HepG2 (cell line): ENCODE results near the gene TXNDC11. TPM values are rescaled to one million over a fixed set of nuclear protein-coding genes. Genes with fewer than 3 reads are reported as not detected.
A peak's percentile ranks its signal among the peaks of the same experiment; 100 is the strongest.

ENCODE experiments used
- EED ChIP-seq: sonication (generic); formaldehyde crosslinking; IDR thresholded peaks from 2 replicates; pipeline ENCODE4 v1.5.0; 2020; ENCODE audit warnings: mild to moderate bottlenecking, missing genetic modification reagents
- FOXK2 ChIP-seq: fragments of 450-650 bp; IDR thresholded peaks from 2 replicates; pipeline ENCODE4 v1.6.1; 2016
- MAFG ChIP-seq: sonication (generic); formaldehyde crosslinking; IDR thresholded peaks from 2 replicates; pipeline ENCODE4 v1.5.1; 2020; ENCODE audit warnings: mild to moderate bottlenecking, missing genetic modification reagents
- MED13 ChIP-seq: sonication (generic); formaldehyde crosslinking; IDR thresholded peaks from 2 replicates; pipeline ENCODE4 v1.5.0; 2020; ENCODE audit warnings: missing genetic modification reagents
- MTF1 ChIP-seq: sonication (generic); formaldehyde crosslinking; IDR thresholded peaks from 2 replicates; pipeline ENCODE4 v1.5.0; 2020; ENCODE audit warnings: missing genetic modification reagents
- NFYC ChIP-seq: IDR thresholded peaks from 2 replicates; pipeline ENCODE4 v1.6.1; 2016; ENCODE audit warnings: missing genetic modification reagents, missing compliant biosample characterization
- PHF8 ChIP-seq: sonication (generic); formaldehyde crosslinking; IDR thresholded peaks from 2 replicates; pipeline ENCODE4 v1.5.0; 2020; ENCODE audit warnings: missing genetic modification reagents
- SRSF1 ChIP-seq: fragments of 200-400 bp; formaldehyde crosslinking; optimal IDR thresholded peaks from 2 replicates; pipeline ENCODE3; 2017; ENCODE audit warnings: mild to moderate bottlenecking, low read depth, low read length, moderate library complexity
- ZBTB38 ChIP-seq: sonication (generic); formaldehyde crosslinking; IDR thresholded peaks from 2 replicates; pipeline ENCODE4 v1.5.1; 2020; ENCODE audit warnings: mild to moderate bottlenecking, missing genetic modification reagents
- ZC3H4 ChIP-seq: sonication (generic); formaldehyde crosslinking; IDR thresholded peaks from 2 replicates; pipeline ENCODE4 v1.4.0; 2020; ENCODE audit warnings: missing genetic modification reagents, borderline replicate concordance
- ZFP91 ChIP-seq: sonication (generic); formaldehyde crosslinking; IDR thresholded peaks from 2 replicates; pipeline ENCODE4 v1.9.0; 2022; ENCODE audit warnings: missing genetic modification reagents, mild to moderate bottlenecking, borderline replicate concordance
- ZHX1 ChIP-seq: sonication (generic); formaldehyde crosslinking; IDR thresholded peaks from 2 replicates; pipeline ENCODE4 v1.8.1; 2022; ENCODE audit warnings: low read depth, mild to moderate bottlenecking, missing genetic modification reagents
- ZNF251 ChIP-seq: sonication (generic); formaldehyde crosslinking; IDR thresholded peaks from 2 replicates; pipeline ENCODE4 v1.9.0; 2021; ENCODE audit warnings: mild to moderate bottlenecking, missing genetic modification reagents
- ZNF260 ChIP-seq: sonication (generic); formaldehyde crosslinking; IDR thresholded peaks from 2 replicates; pipeline ENCODE4 v1.4.0; 2020; ENCODE audit warnings: missing genetic modification reagents, low read depth, mild to moderate bottlenecking, borderline replicate concordance
- ZNF713 ChIP-seq: sonication (generic); formaldehyde crosslinking; IDR thresholded peaks from 2 replicates; pipeline ENCODE4 v1.4.0; 2020; ENCODE audit warnings: mild to moderate bottlenecking, missing genetic modification reagents
- polyA plus RNA-seq, 8 experiments: library from polyadenylated mRNA; depleted of rRNA in 3 of 8; stranded (reverse) in 7 of 8; unstranded in 1 of 8; fragments of >200 nt; fragmentation: Illumina TruSeq in 4 of 8; extraction: Trizol in 4 of 8; gene quantifications; 2 replicates each; pipeline versions ENCODE4 v1.2.1 to v1.2.3, GENCODE V29; 2011 to 2016; ENCODE audit warnings: low read depth in 4 of 8, missing spikeins in 1 of 8, mixed read lengths in 1 of 8; ENCODE audit not compliant: insufficient read depth in 1 of 8
- total RNA-seq, 5 experiments: library from RNA; depleted of rRNA; stranded (reverse); fragments of >200 nt; fragmentation: Illumina TruSeq; extraction: Trizol; gene quantifications; 2 replicates each; pipeline ENCODE4 v1.2.3, GENCODE V29; 2016; ENCODE audit warnings: low read depth in 1 of 5
- TF ChIP-seq, protein P1 (sequence below): sonication (generic); formaldehyde crosslinking; IDR thresholded peaks from 2 replicates; pipeline ENCODE4 v1.8.0; 2022; ENCODE audit warnings: missing genetic modification reagents, mild to moderate bottlenecking, borderline replicate concordance
- TF ChIP-seq, protein P2 (sequence below): sonication (generic); formaldehyde crosslinking; conservative IDR thresholded peaks from 2 replicates; pipeline ENCODE4 v1.5.0; 2020; ENCODE audit warnings: missing genetic modification reagents
- TF ChIP-seq, protein P3 (sequence below): sonication (generic); formaldehyde crosslinking; IDR thresholded peaks from 2 replicates; pipeline ENCODE4 v1.4.0; 2020; ENCODE audit warnings: missing genetic modification reagents

Gene TXNDC11
- total and polyA plus RNA-seq, 2 of the 13 experiments (the other 11 are each of a cell fraction or from before 2014, with no cell fraction given): 74.9 to 123 TPM

DNA sequence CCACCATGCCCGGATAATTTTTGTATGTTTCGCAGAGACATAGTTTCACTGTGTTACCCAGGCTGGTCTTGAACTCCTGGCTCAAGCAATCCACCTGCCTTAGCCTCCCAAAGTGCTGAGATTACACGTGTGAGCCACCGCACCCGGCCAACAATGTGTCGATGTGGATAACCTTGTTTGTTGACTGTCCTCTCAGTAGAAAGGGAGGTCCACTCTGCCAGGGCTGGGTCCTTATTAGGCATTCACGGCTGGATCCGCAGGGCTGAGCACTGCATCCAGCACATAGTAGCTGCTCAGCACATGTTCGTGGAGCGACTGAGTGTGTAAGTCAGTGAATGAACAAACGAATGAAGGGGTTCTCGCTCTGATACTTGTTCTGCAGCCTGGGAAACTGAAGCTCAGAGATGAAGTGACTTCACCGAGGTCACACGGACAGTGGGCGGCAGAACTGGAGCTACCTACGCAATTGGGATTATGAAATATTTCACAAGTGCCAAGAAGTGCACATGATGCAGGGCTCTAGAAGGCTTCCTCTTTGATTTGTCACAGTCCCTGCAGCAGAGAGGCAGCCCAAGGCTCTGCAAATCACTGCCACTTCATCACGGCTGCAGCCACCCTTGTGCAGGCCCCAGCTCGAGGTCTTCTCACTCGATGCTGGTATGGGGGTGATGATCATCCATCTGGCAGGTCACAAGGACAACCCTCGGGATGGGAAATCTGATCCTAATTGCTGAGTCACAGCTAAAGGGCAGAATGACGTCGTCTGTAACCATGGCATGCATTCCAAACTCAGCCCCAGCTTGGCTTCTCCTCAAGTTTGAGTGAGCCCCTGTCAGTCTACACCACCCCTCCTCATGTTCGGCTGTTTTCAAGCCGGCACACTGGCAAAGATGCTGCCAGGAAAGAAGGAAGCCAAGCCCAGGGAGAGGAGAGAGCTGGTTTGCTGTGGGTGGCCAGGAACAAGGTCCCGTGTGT lies 102.4 kb downstream of the TXNDC11 start (continued):
- TF ChIP-seq, protein P1, sequence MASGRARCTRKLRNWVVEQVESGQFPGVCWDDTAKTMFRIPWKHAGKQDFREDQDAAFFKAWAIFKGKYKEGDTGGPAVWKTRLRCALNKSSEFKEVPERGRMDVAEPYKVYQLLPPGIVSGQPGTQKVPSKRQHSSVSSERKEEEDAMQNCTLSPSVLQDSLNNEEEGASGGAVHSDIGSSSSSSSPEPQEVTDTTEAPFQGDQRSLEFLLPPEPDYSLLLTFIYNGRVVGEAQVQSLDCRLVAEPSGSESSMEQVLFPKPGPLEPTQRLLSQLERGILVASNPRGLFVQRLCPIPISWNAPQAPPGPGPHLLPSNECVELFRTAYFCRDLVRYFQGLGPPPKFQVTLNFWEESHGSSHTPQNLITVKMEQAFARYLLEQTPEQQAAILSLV (CRISPR knock-in tag): no peak
- no peak for TF ChIP-seq ZNF251 (CRISPR knock-in tag)
- no peak for TF ChIP-seq ZNF260 (CRISPR knock-in tag)
- TF ChIP-seq ZNF713: no peak
- TF ChIP-seq ZFP91 (CRISPR knock-in tag): peak; percentile 68; the same call in 1 of the 2 replicates
- peak; percentile 75 for TF ChIP-seq MAFG
- TF ChIP-seq MED13 (CRISPR knock-in tag): no peak; the same call in 1 of the 2 replicates
- TF ChIP-seq ZHX1 (CRISPR knock-in tag): no peak
- TF ChIP-seq MTF1: no peak
- TF ChIP-seq EED (CRISPR knock-in tag): peak; percentile 94
- no peak for TF ChIP-seq ZC3H4 (CRISPR knock-in tag)
- TF ChIP-seq FOXK2: no peak
- no peak for TF ChIP-seq SRSF1
- TF ChIP-seq, protein P2, sequence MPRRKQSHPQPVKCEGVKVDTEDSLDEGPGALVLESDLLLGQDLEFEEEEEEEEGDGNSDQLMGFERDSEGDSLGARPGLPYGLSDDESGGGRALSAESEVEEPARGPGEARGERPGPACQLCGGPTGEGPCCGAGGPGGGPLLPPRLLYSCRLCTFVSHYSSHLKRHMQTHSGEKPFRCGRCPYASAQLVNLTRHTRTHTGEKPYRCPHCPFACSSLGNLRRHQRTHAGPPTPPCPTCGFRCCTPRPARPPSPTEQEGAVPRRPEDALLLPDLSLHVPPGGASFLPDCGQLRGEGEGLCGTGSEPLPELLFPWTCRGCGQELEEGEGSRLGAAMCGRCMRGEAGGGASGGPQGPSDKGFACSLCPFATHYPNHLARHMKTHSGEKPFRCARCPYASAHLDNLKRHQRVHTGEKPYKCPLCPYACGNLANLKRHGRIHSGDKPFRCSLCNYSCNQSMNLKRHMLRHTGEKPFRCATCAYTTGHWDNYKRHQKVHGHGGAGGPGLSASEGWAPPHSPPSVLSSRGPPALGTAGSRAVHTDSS (CRISPR knock-in tag): no peak
- TF ChIP-seq, protein P3, sequence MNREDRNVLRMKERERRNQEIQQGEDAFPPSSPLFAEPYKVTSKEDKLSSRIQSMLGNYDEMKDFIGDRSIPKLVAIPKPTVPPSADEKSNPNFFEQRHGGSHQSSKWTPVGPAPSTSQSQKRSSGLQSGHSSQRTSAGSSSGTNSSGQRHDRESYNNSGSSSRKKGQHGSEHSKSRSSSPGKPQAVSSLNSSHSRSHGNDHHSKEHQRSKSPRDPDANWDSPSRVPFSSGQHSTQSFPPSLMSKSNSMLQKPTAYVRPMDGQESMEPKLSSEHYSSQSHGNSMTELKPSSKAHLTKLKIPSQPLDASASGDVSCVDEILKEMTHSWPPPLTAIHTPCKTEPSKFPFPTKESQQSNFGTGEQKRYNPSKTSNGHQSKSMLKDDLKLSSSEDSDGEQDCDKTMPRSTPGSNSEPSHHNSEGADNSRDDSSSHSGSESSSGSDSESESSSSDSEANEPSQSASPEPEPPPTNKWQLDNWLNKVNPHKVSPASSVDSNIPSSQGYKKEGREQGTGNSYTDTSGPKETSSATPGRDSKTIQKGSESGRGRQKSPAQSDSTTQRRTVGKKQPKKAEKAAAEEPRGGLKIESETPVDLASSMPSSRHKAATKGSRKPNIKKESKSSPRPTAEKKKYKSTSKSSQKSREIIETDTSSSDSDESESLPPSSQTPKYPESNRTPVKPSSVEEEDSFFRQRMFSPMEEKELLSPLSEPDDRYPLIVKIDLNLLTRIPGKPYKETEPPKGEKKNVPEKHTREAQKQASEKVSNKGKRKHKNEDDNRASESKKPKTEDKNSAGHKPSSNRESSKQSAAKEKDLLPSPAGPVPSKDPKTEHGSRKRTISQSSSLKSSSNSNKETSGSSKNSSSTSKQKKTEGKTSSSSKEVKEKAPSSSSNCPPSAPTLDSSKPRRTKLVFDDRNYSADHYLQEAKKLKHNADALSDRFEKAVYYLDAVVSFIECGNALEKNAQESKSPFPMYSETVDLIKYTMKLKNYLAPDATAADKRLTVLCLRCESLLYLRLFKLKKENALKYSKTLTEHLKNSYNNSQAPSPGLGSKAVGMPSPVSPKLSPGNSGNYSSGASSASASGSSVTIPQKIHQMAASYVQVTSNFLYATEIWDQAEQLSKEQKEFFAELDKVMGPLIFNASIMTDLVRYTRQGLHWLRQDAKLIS (CRISPR knock-in tag): no peak
- TF ChIP-seq ZBTB38 (CRISPR knock-in tag): 0 out of 2 replicates have a peak, but pooled peaks have one; percentile 48
- TF ChIP-seq NFYC: no peak
- no peak for TF ChIP-seq PHF8
